ENCODE data around the gene FUT8.
"Not testable (repeated sequence)": the region's sequence is repeated elsewhere in the genome, so short reads cannot be mapped to it uniquely, and the experiment has no call there.

The FUT8 gene

GRCh38 chr14:65456247-65456646 is 43.7 kb downstream of the FUT8 start:
- DNase-seq, result no peak

- no peak for DNase-seq
Measured at GRCh38 chr14:65461730-65462129, 49.2 kb downstream of the FUT8 start.

GRCh38 chr14:65462411-65462810 is 49.9 kb downstream of the FUT8 start:
- peak; percentile 74 for DNase-seq

GRCh38 chr14:65465584-65465983 is 53.1 kb downstream of the FUT8 start:
- no peak for DNase-seq

- DNase-seq, result not testable (repeated sequence)
Measured at GRCh38 chr14:65467926-65468325, 55.4 kb downstream of the FUT8 start.

- no peak for DNase-seq
Measured at GRCh38 chr14:65469903-65470302, 57.4 kb downstream of the FUT8 start.

- no peak for DNase-seq
Measured at GRCh38 chr14:65470404-65470880, 57.9 kb downstream of the FUT8 start.

GRCh38 chr14:65471038-65471878 is 58.7 kb downstream of the FUT8 start:
- peak; percentile 68 for DNase-seq

- DNase-seq, result no peak
Measured at GRCh38 chr14:65472189-65472588, 59.7 kb downstream of the FUT8 start.

- peak; percentile 80 for DNase-seq
Measured at GRCh38 chr14:65476273-65476941, 63.9 kb downstream of the FUT8 start.

- DNase-seq, result no peak
Measured at GRCh38 chr14:65476942-65477318, 64.4 kb downstream of the FUT8 start.

GRCh38 chr14:65478017-65478416 is 65.5 kb downstream of the FUT8 start:
- DNase-seq, result no peak

GRCh38 chr14:65478596-65478995 is 66.1 kb downstream of the FUT8 start:
- DNase-seq, result peak; percentile 65

GRCh38 chr14:65479386-65479785 is 66.9 kb downstream of the FUT8 start:
- no peak for DNase-seq

- DNase-seq, result no peak
Measured at GRCh38 chr14:65482757-65483438, 70.4 kb downstream of the FUT8 start.

- DNase-seq, result peak; percentile 45
Measured at GRCh38 chr14:65483647-65484046, 71.1 kb downstream of the FUT8 start.

- DNase-seq, result no peak
Measured at GRCh38 chr14:65485516-65485915, 73.0 kb downstream of the FUT8 start.

- DNase-seq, result no peak
Measured at GRCh38 chr14:65486863-65487262, 74.3 kb downstream of the FUT8 start.

GRCh38 chr14:65487783-65488494 is 75.4 kb downstream of the FUT8 start:
- DNase-seq, result no peak

GRCh38 chr14:65491274-65491673 is 78.7 kb downstream of the FUT8 start:
- DNase-seq, result no peak

- DNase-seq, result no peak
Measured at GRCh38 chr14:65492266-65492665, 79.7 kb downstream of the FUT8 start.

GRCh38 chr14:65495196-65495595 is 82.7 kb downstream of the FUT8 start:
- no peak for DNase-seq
